Glutamatergic neuron (in vitro differentiated cells): ENCODE data around the gene PTPN13. TPM values are rescaled to one million over a fixed set of nuclear protein-coding genes. Genes with fewer than 3 reads are reported as not detected.

Source experiments
- DNase-seq: peaks from one replicate; pipeline ENCODE4 v3.0.0; 2022
- H3K27ac Mint-ChIP-seq: one replicate; pipeline ENCODE4 v1.8.0; 2020; ENCODE audit warnings: mild to moderate bottlenecking, mixed read lengths, inconsistent platforms; ENCODE audit not compliant: unreplicated experiment
- H3K27me3 Mint-ChIP-seq: one replicate; pipeline ENCODE4 v1.8.0; 2020; ENCODE audit warnings: mild to moderate bottlenecking, moderate library complexity, mixed read lengths, inconsistent platforms; ENCODE audit not compliant: unreplicated experiment
- H3K36me3 Mint-ChIP-seq: one replicate; pipeline ENCODE4 v1.8.0; 2020; ENCODE audit warnings: mild to moderate bottlenecking, mixed read lengths, inconsistent platforms; ENCODE audit not compliant: unreplicated experiment
- H3K4me1 Mint-ChIP-seq: one replicate; pipeline ENCODE4 v1.8.0; 2020; ENCODE audit warnings: mild to moderate bottlenecking, low read depth, mixed read lengths, inconsistent platforms; ENCODE audit not compliant: unreplicated experiment
- H3K4me3 Mint-ChIP-seq: one replicate; pipeline ENCODE4 v1.8.0; 2020; ENCODE audit warnings: mild to moderate bottlenecking, mixed read lengths, inconsistent platforms; ENCODE audit not compliant: unreplicated experiment
- H3K9me3 Mint-ChIP-seq: one replicate; pipeline ENCODE4 v1.8.0; 2020; ENCODE audit warnings: mild to moderate bottlenecking, moderate library complexity, mixed read lengths, inconsistent platforms; ENCODE audit not compliant: unreplicated experiment
- total RNA-seq: library from RNA; stranded (reverse); fragmentation: NEBNext Ultra II Directional; extraction: Animal tissue kit (Norgen Biotek cat#: 25700); gene quantifications from one replicate; pipeline ENCODE4 v1.2.1, GENCODE V29; 2021; ENCODE audit not compliant: unreplicated experiment
- TF ChIP-seq, protein P1 (sequence below): fragments of 200-600 bp; sonication (generic); IDR thresholded peaks from one replicate; pipeline ENCODE4 v1.5.0; 2021; ENCODE audit not compliant: partially characterized antibody, unreplicated experiment

PTPN13 gene
- total RNA-seq, 1 donor from 2014 or later = 44.1 TPM

DNA sequence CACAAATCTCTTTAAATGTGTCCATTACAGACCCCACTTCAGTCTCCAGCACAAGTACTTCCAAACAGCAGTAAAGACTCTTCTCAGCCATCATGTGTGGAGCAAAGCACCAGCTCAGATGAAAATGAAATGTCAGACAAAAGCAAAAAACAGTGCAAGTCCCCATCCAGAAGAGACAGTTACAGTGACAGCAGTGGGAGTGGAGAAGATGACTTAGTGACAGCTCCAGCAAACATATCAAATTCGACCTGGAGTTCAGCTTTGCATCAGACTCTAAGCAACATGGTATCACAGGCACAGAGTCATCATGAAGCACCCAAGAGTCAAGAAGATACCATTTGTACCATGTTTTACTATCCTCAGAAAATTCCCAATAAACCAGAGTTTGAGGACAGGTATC is 177.0 kb downstream of the PTPN13 start:
- Mint-ChIP-seq H3K4me3 (no peak overlapping the region), H3K36me3 (no peaks in the 10 kb centered on the region), H3K27me3 (no peaks in the 10 kb centered on the region), H3K9me3 (peaks cover 2% of the 10 kb centered on the region), H3K27ac (no peak overlapping the region), H3K4me1 (no peaks in the 10 kb centered on the region)
- no peak for DNase-seq
- TF ChIP-seq, protein P1, sequence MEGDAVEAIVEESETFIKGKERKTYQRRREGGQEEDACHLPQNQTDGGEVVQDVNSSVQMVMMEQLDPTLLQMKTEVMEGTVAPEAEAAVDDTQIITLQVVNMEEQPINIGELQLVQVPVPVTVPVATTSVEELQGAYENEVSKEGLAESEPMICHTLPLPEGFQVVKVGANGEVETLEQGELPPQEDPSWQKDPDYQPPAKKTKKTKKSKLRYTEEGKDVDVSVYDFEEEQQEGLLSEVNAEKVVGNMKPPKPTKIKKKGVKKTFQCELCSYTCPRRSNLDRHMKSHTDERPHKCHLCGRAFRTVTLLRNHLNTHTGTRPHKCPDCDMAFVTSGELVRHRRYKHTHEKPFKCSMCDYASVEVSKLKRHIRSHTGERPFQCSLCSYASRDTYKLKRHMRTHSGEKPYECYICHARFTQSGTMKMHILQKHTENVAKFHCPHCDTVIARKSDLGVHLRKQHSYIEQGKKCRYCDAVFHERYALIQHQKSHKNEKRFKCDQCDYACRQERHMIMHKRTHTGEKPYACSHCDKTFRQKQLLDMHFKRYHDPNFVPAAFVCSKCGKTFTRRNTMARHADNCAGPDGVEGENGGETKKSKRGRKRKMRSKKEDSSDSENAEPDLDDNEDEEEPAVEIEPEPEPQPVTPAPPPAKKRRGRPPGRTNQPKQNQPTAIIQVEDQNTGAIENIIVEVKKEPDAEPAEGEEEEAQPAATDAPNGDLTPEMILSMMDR = no peak

DNA sequence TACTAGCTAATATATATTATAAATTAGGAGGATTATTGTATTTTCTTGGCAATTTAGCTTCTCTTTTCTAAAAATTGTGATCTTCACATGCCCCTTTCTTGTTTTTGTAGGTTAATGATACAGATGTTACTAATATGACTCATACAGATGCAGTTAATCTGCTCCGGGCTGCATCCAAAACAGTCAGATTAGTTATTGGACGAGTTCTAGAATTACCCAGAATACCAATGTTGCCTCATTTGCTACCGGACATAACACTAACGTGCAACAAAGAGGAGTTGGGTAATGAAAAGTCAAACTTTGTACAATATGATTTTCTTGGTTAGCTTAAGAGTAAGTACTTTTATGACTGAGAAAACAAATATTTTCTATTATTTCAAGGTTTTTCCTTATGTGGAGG is 180.9 kb downstream of the PTPN13 start:
- Mint-ChIP-seq H3K4me3 (no peak overlapping the region), H3K4me1 (no peaks in the 10 kb centered on the region), H3K36me3 (no peaks in the 10 kb centered on the region), H3K27ac (no peak overlapping the region), H3K27me3 (peaks cover 1% of the 10 kb centered on the region), H3K9me3 (peaks cover 2% of the 10 kb centered on the region)
- TF ChIP-seq, protein P1 = no peak
- DNase-seq = no peak

DNA sequence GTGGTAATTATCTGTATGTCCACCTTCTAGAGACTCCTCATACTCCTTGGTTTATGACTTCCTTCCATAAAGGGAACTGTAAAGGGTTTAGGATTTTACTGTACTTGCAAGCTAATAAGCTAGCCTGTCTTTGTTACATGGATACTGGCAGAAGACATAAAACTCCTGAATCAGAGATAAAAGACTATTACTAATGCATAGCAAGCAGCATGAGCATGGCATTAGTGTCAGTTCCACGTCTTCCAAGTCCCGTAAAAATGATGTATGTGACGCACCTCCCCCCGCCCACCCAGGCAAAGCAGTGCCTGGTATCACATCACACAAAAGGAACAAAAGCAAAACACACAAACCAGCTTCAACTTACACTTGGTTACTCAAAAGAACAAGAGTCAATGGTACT is 184.1 kb downstream of the PTPN13 start:
- Mint-ChIP-seq H3K9me3 (no peaks in the 10 kb centered on the region), H3K27ac (no peak overlapping the region), H3K36me3 (no peaks in the 10 kb centered on the region), H3K4me1 (no peaks in the 10 kb centered on the region), H3K4me3 (no peak overlapping the region), H3K27me3 (peaks cover 1% of the 10 kb centered on the region)
- no peak for DNase-seq
- TF ChIP-seq, protein P1 = no peak

DNA sequence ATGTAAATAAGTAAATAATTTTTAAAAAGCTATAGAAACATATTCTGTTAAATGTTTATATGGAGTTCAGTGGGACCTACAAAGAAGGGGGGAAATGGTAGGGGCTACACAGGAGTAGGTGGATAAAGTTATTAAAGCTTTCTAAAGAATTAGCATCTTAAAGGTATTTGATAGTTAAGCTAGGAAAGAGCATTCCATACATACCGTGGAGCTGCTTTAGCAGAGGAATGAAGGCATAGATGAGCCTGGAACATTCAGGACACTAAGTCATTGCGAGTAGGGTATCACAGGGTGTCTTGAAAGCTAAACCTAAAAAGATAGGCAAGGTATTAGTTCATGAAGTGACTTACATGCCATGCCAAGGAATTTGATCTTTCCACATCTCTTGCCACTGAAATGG is 194.7 kb downstream of the PTPN13 start:
- DNase-seq = no peak
- Mint-ChIP-seq H3K27ac (no peak overlapping the region), H3K4me1 (no peaks in the 10 kb centered on the region), H3K36me3 (peaks cover 36% of the 10 kb centered on the region), H3K9me3 (no peaks in the 10 kb centered on the region), H3K4me3 (no peak overlapping the region), H3K27me3 (peaks cover 2% of the 10 kb centered on the region)
- TF ChIP-seq, protein P1 = no peak

DNA sequence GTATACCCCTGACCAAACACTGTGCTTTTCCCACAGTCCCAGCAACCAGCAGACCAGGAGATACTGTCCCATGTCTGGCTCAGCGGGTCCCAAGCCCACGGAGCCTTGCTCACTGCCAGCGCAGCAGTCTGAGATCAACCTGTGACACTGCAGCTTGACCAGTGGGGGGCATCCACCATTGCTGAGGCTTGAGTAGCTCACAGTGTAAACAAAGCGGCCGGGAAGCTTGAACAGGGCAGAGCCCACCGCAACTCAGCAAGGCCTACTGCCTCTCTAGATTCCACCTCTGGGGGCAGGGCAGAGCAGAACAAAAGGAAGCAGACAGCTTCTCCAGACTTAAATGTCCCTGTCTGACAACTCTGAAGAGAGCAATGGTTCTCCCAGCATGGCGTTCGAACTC is 197.0 kb downstream of the PTPN13 start:
- TF ChIP-seq, protein P1 = no peak
- Mint-ChIP-seq H3K4me3 (no peak overlapping the region), H3K27me3 (peaks cover 3% of the 10 kb centered on the region), H3K9me3 (no peaks in the 10 kb centered on the region), H3K27ac (no peak overlapping the region), H3K4me1 (no peaks in the 10 kb centered on the region), H3K36me3 (peaks cover 40% of the 10 kb centered on the region)
- DNase-seq = no peak
